Prostate gland (tissue), 2 donors: ENCODE measurements around the gene TTPAL.

ENCODE experiments used
- POLR2A ChIP-seq: fragments of 450-650 bp; IDR thresholded peaks from one replicate; pipeline ENCODE4 v1.6.1; 2016; ENCODE audit warnings: antibody characterized with exemption, mild to moderate bottlenecking
- POLR2AphosphoS5 ChIP-seq: sonication (generic); formaldehyde crosslinking; IDR thresholded peaks from one replicate; pipeline ENCODE4 v1.6.1; 2017; ENCODE audit warnings: antibody characterized with exemption
- TF ChIP-seq, protein P1 (sequence below), 4 experiments: fragments of 200-600 bp in 2 of 4; fragments of 450-650 bp in 2 of 4; sonication (generic) in 2 of 4; IDR thresholded peaks; 1 replicate in 3 of 4; 2 replicates in 1 of 4; pipeline ENCODE4 v1.5.1; 2016 to 2019; ENCODE audit warnings: antibody characterized with exemption in 4 of 4, mild to moderate bottlenecking in 2 of 4, moderate library complexity in 2 of 4

GRCh38 chr20:44455126-44455525, 20.5 kb upstream of the TTPAL start:
- TF ChIP-seq, protein P1, sequence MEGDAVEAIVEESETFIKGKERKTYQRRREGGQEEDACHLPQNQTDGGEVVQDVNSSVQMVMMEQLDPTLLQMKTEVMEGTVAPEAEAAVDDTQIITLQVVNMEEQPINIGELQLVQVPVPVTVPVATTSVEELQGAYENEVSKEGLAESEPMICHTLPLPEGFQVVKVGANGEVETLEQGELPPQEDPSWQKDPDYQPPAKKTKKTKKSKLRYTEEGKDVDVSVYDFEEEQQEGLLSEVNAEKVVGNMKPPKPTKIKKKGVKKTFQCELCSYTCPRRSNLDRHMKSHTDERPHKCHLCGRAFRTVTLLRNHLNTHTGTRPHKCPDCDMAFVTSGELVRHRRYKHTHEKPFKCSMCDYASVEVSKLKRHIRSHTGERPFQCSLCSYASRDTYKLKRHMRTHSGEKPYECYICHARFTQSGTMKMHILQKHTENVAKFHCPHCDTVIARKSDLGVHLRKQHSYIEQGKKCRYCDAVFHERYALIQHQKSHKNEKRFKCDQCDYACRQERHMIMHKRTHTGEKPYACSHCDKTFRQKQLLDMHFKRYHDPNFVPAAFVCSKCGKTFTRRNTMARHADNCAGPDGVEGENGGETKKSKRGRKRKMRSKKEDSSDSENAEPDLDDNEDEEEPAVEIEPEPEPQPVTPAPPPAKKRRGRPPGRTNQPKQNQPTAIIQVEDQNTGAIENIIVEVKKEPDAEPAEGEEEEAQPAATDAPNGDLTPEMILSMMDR (IDR thresholded peaks at IDR 0.05), result no peak
- no peak for TF ChIP-seq POLR2A
- TF ChIP-seq POLR2AphosphoS5, result no peak
